Adipose tissue (tissue), 3 donors: ENCODE measurements around the gene PCSK5. TPM values are rescaled to one million over a fixed set of nuclear protein-coding genes. Genes with fewer than 3 reads are reported as not detected.

ENCODE experiments used
- H3K27ac ChIP-seq: one replicate; pipeline ENCODE4 v1.5.1; 2013; ENCODE audit warnings: low read depth, low read length
- WGBS, 3 donors: extraction: QIAGEN DNeasy Blood & Tissue Kit; methylation state at CpG; one replicate each; pipeline ENCODE4 v1.1.7; 2013; 5-methylcytosine and 5-hydroxymethylcytosine counted together
- polyA plus RNA-seq, 3 donors: library from polyadenylated mRNA; stranded (reverse); fragments of 200-250 nt; gene quantifications; one replicate each; pipeline ENCODE4 v1.2.3, GENCODE V29; 2013
- donor health status: healthy with polysubstance abuse.
- donor health status: Bipolar disorder and iron deficiency.
- donor health status: healthy.

PCSK5 gene
- polyA plus RNA-seq, 3 donors: 2.1 to 12.5 (median 8.8) TPM

DNA sequence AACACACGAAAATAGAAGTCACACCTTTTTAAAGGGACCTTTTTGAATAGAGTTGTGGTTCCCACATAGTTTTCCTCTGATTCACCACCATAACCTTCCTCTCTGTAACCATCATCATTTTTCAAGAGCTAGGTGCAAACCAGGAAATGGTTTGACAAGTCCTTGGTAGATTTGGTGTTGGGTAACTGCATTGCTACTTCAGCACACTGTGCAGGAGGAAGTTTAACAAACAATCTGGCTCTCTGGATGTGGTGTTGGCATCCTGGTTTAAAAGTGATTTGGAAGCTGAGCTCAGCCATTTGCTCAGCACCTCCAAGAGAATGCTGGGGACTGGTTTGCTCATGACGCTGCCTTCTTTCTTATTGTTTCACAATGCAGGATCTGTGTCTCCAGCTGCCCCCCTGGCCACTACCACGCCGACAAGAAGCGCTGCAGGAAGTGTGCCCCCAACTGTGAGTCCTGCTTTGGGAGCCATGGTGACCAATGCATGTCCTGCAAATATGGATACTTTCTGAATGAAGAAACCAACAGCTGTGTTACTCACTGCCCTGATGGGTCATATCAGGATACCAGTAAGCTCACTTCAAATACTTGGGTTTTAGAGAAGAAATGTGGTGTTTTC is 290.7 kb downstream of the PCSK5 start:
- WGBS, 3 donors: 49 to 81% (median 59%) methylated on average over 5 of the region's 5 CpGs
- no peak overlapping the region for H3K27ac ChIP-seq

DNA sequence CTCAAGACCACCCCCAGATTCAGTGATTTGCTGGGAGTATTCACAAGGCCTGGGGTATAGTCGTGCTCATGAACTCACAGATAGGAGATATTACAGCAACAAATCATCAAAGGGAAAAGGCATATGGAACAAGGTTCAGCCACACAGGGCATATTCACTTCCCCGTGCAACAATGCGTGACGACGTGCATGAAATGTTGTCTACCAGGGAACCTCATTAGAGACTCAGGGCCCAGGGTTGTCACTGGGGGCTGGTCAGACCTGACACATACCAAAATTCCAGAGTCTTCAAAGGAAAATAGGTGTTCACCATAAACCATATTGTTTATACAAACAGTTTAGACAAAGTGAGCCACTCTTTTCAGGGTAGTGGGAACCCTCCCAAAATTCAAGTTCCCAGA is 291.3 kb downstream of the PCSK5 start:
- H3K27ac ChIP-seq: no peak overlapping the region

DNA sequence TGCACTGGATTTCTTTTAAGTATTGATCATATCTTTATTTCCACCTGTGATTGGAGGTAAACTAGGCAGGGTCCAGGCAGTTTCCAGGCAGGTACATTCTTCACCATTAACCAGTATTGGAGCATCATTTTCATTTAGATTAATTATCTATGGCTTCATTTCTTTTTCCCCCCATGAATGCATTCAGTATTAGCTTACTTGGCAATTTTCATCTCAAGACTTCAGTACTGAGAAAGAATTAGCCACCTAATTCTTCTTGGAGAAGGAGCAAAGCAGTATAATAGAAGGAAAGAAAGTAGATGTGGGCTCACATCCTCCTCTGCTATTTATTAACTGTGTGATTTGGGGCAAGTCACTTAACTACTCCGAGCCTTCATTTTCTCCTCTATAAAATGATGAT is 295.0 kb downstream of the PCSK5 start:
- WGBS, 3 donors: 97 to 99% (median 98%) methylated on average over 1 of the region's 1 CpG
- no peak overlapping the region for H3K27ac ChIP-seq

More for the DNA sequence above, 291.3 kb downstream of the PCSK5 start:
- 93 to 99% (median 96%) methylated on average over 5 of the region's 5 CpGs for WGBS, 3 donors

DNA sequence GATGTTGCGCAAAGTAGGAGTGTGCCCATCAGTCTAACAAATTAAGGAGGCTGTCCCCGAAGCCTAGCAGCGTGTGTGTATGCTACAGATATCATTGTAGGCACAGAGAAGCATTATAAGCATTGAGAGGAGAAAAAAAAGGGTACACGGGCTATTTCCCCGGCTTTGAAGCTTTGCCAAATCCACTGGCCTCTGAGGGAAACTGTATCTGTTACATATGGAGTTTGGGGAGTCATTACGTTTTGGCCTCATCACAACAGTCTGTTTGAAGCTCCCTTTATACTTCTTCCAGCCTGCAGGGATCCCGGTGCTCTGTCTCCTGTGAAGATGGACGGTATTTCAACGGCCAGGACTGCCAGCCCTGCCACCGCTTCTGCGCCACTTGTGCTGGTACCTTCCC is 297.8 kb downstream of the PCSK5 start:
- WGBS, 3 donors: 90 to 93% (median 91%) methylated on average over 11 of the region's 11 CpGs
- no peak overlapping the region for H3K27ac ChIP-seq

DNA sequence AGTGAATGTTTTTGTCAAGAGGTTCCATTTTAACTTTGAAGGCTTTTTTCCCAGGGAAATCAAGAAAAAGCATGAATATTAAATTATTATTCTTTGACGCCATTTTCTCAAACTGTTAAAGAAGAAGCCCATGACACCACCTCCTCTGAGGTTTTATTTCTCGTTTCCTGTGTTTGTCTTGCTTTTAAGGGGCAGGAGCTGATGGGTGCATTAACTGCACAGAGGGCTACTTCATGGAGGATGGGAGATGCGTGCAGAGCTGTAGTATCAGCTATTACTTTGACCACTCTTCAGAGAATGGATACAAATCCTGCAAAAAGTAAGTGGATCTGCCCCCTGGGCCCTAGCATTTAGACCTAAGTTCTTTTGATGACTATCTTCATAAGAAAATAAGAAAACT is 298.4 kb downstream of the PCSK5 start:
- 93 to 94% (median 94%) methylated on average over 3 of the region's 3 CpGs for WGBS, 3 donors

DNA sequence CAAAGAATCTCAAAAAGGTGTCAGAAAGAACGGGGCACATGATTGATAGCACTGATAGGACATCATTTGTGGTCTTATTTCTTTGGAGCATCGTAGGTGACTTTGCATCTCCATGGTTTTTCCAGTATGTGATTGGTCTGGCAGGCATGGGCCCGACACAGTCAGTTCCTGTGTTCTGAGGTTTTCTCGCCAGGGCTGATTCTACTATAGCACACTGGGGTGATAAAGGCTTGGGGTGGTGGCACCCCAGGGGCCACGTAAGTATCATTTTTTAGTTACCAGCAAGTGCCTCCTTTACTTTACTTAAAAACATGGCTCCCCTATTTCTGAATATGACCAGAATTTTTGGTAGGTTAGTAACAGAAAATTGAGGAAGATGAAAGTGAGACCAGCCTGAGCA is 301.0 kb downstream of the PCSK5 start:
- no peak overlapping the region for H3K27ac ChIP-seq
- WGBS, 3 donors: 91 to 95% (median 93%) methylated on average over 5 of the region's 5 CpGs

More for the DNA sequence above, 298.4 kb downstream of the PCSK5 start:
- no peak overlapping the region for H3K27ac ChIP-seq

DNA sequence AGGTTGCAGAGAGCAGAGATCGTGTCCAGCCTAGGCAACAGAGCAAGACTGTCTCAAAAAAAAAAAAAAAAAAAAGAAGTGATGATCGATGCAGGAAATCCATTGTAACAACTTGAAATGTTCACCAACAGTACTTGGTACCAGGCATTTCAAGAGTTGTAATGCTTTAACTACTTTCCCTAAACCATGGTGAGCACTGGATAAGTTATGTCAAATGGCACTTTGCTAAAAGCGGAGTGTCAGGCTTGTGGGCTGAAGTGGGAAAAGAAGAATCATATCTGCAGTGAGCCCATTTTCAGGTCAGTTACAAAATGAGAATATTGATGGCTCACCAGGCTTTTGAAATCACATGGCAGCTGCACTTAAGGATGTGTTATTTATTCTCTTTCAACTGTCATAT is 301.5 kb downstream of the PCSK5 start:
- 90 to 99% (median 97%) methylated on average over 3 of the region's 3 CpGs for WGBS, 3 donors

DNA sequence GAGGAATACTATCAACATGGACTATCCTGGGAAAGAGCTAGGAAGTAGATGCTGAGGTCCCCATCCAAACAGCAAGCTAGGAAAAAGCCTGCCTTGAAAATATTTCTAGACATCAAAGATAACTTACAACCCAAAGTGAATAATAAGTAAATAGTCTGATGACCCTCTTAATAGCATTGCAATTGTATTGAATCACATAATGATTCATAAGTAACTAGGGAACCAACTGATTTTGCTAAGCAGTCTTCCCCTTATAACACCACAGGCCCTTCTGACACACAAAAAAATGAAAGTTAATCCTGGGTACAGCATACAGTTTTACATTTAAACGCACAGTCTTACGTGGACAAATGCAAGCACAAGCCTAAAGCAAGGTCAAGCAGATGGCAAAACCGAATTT is 304.4 kb downstream of the PCSK5 start:
- WGBS, 3 donors: 93 to 97% (median 94%) methylated on average over 3 of the region's 3 CpGs
- no peak overlapping the region for H3K27ac ChIP-seq

More for the DNA sequence above, 301.5 kb downstream of the PCSK5 start:
- no peak overlapping the region for H3K27ac ChIP-seq

DNA sequence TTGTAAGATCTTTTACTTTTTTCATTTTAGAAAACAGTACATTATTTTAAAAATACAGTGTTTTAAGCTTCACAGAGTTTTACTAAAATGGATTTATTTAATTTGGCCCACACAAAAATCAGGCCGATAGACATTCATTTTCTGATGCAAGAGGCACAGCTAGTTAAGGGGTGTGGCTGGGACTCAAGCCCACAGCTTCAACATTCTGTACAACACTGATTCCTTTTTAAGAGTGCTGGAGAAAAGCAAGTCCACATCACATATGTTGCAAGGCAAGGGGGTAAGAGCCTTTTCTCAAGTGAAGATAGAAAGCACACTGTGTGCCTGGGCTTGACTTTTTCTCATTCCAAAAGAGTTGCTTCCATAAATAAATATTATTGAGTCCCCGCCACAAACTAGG is 307.9 kb downstream of the PCSK5 start:
- WGBS, 3 donors: 71 to 78% (median 73%) methylated on average over 2 of the region's 2 CpGs
- no peak overlapping the region for H3K27ac ChIP-seq

DNA sequence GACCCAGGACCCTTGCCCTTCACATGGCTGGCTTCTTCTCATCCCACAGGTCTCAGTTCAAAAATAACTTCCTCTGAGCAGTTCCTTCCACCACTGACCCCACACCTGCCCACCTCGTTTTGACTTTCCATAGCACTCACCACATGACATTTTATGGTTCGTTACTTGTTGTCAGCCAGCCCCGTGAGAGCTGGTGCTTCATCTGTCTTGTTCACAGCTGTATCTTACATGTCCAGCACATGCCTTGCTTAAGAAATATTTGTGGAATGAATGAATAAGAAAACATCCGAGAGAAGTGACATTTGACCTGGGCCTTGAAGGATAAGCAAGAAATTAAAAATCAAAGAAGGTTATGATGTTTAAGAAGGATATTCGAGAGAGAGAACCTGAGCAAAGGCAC is 309.8 kb downstream of the PCSK5 start:
- H3K27ac ChIP-seq: no peak overlapping the region
- 79 to 83% (median 81%) methylated on average over 5 of the region's 5 CpGs for WGBS, 3 donors

DNA sequence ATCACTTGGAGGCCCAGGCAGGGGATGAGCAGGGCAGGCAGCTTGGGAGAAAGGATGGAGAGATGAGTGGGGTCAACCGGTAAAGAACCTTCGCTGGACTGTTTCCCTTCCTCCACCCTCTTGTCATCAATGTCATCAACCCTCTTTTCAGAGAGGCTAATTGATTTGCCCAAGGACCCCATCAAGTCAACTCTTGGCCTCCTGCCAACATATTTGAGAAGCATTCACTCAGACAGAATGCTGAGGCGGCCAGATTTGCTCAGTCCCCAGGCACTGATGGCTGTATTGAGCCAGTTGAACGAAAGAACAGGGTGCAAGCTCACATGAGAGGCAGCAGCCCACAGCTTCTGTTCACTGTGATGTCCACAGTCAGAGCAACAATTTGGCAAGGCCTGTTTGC is 310.3 kb downstream of the PCSK5 start:
- WGBS, 3 donors: 84 to 91% (median 85%) methylated on average over 4 of the region's 4 CpGs
- no peak overlapping the region for H3K27ac ChIP-seq

DNA sequence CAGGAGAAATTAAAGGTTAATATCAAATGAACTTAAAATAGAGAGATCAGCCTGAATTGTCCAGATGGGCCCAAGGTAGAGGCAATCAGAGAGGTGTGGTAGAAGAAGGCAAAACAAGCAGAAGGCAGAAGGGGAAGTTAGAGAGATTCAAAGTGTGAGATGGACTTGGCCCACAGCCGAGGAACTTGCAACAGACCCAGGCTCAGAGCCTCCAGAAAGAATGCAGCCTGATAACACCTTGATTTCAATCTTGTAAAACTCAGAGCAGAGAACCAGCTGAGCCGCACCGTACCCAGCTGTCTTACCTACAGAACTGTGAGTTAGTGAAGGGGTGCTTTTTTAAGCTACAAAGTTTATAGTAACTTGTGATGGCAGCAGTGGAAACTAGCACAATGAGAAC is 312.9 kb downstream of the PCSK5 start:
- H3K27ac ChIP-seq: no peak overlapping the region
- 43 to 62% (median 58%) methylated on average over 3 of the region's 3 CpGs for WGBS, 3 donors

DNA sequence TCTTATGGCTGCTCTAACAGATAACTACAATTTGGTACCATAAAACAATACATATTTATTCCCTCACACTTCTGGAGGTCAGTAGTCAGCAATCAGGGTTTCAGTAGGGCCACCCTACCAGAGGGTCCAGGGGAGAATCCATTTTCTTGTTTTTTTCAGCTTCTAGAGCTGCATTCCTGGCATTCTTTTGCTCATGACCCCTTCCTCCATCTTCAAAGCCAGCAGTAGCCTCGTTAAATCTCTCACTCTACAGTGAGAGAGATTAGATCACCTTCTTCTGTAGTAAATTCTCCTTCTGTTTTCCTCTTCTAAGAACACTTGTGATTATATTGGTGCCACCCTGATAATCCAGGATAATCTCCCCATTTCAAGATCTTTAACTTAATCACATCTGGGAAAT is 316.3 kb downstream of the PCSK5 start:
- WGBS, 3 donors: 32 to 65% (median 56%) methylated on average over 1 of the region's 1 CpG
- no peak overlapping the region for H3K27ac ChIP-seq

DNA sequence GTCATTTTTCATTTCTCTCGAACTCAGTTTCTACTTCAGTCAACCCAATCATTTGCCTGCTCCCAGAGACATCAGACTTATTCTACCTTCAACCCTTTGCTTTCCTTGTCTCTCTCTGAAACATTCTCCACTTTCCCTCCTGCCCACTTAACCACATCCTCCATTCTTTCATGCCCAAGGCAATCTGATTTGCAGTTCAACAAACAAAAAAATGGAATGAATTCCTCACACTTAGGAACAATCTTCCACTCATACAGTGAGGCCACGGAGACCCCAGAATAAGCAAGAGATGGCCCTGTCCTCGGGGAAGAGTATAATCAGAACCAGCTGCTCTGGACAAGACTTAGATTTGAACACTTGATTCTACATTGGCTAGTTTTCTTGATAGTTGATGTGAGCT is 323.3 kb downstream of the PCSK5 start:
- no peak overlapping the region for H3K27ac ChIP-seq
- 80 to 93% (median 92%) methylated on average over 3 of the region's 3 CpGs for WGBS, 3 donors

DNA sequence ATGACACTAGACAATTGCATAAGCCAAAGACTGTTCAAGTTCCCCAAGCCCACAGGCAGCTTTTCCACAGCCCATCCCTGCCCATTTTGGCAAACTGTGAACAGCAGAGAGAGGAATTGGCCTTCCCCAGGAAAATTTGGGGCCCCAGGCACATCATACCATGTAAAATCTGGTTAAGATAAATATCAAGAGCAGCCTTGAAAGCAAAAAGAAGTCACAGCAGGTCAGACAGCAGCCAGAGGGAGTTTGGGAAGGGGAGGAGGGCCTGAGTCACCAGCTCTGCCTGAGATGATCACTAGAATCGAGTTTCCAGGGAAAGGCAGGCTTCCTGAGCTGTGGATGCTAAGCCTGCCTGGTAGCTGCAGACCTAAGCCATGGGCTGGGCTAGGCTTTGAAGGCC is 324.6 kb downstream of the PCSK5 start:
- WGBS, 3 donors: 38 to 53% (median 41%) methylated on average over 1 of the region's 1 CpG
- H3K27ac ChIP-seq: no peak overlapping the region

DNA sequence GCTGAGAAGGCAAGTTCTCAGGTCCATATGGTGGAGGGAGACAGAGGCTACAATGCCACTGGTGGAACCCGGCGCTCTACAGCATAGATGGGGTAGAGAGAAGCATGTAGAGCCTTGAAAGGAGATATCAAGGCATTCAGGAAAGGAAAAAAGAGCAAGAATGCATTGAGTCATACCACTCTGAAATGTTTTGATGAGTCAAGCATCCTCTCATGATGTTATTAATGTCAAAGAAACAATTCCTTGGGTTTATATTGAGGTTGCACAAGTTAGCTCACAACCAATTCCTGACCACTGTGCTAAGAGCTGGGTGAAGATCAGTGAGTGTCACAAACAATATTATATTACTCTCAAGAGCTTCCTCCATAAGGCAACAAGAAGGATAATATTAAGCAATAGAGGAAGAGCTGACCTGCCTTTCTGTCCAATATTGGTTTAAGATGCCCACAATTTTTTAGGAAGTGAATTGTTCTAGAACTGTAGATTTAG is 325.7 kb downstream of the PCSK5 start:
- no peak overlapping the region for H3K27ac ChIP-seq
- 84 to 99% (median 98%) methylated on average over 2 of the region's 2 CpGs for WGBS, 3 donors

DNA sequence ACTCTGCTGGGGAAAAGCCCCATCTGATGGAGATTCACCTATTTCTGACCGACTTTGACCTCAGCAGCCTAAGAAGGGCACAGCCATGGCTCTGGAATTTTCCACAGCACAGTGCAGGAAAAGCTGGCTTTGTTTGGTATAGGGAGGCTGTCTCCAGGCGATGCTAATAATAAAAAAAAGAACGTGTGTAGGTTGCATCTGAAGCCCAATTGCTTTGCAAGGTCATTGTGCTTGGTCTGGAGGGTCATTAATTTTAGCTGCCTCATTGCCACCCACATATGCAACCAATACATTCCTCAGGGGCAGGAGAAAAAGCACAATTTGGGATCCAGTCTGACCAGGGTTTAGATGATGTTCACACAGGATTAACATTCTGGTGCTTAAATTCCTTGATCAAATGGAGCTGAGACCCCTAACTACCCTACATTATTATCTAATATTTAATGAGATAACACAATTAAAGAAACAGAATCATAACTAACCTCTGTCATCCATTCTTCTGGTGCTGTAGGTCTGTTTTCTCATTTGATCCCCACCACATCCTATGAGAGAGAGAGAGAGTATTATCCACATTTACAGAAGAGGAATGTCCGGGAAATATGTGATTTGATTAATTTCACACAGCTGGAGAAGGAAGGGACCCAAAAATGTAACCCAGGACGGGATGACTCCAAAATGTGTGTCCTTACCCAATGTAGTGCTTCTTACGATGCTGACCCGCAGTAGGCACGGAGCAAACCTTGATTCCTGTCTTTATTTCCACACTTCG is 327.8 kb downstream of the PCSK5 start:
- 70 to 81% (median 75%) methylated on average over 9 of the region's 9 CpGs for WGBS, 3 donors
- H3K27ac ChIP-seq: no peak overlapping the region

DNA sequence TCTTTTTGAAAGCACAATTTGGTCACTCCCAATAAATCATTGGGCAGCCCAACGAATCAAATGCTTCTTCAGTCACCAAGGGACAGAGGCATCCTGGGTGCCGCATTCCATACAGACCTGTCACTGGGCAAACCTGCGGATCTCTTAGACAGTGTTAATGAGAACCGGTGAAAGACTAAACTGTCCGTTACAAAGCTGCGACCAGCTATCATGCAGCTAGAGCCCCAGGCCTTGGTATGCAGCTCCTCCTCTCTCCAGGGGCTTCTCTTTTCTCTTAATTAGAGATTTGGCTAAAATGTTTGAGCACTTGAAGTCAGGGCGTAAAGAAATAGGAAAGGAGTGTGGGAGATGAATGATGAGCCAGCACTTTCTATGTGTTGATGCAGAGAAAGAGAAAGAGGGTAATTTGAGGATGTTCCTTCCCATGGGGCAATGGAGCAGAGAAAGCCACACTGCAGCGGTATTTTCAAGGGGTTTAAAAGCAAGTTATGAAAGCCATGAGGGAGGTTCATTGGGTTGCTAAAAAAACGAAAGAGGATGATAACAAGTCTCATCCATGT is 328.5 kb downstream of the PCSK5 start:
- no peak overlapping the region for H3K27ac ChIP-seq
- WGBS, 3 donors: 49 to 71% (median 51%) methylated on average over 9 of the region's 9 CpGs

DNA sequence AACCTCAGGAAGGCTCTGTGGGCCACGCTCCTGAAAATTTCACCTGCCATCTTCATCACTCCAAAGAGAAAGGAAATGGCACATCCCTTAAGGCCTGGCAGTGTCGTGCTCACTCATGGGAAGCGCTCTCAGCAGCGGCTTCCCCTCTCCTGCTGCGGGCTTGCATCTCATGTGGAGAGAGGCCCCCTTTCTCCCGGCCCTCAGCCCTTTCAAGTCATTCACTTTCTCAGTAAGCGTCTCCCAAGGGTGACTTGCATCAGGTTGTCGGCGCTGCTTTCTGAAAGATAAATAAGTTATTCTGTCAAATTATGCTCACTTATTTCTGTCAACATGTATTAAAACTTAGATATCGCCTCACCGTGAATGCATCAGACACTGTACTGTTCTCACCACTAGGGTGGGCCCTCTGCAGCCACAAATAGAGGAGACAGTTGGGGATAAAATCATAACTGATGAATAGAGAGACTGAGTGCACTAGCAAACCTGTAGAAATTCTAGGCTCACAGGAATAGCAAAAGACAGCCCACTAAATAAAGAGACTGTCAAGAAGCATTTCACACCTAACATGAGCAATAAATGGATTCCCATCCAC is 329.2 kb downstream of the PCSK5 start:
- no peak overlapping the region for H3K27ac ChIP-seq
- 75 to 87% (median 77%) methylated on average over 11 of the region's 11 CpGs for WGBS, 3 donors
